GM12891 (cell line): Measurements from ENCODE around the gene MARCHF3.

ENCODE experiments used
- DNase-seq: peaks from one replicate; pipeline ENCODE4 v3.0.0; 2011; ENCODE audit warnings: low spot score; ENCODE audit not compliant: insufficient read length
- FAIRE-seq: peaks from 2 replicates; lab custom pipeline; 2011; peaks lifted over from hg19 to GRCh38; lab: Jason Lieb, UNC
- PAX5 ChIP-seq: IDR thresholded peaks from 2 replicates; pipeline ENCODE4 v1.6.1; 2011; ENCODE audit warnings: low read length, moderate library complexity, mild to moderate bottlenecking; ENCODE audit not compliant: insufficient read depth, severe bottlenecking
- POLR2A ChIP-seq: IDR thresholded peaks from 2 replicates; pipeline ENCODE4 v1.6.1; 2011; ENCODE audit warnings: low read depth, low read length, control low read depth
- POLR2AphosphoS5 ChIP-seq: IDR thresholded peaks from 2 replicates; pipeline ENCODE4 v1.6.1; 2011; ENCODE audit warnings: low read depth, low read length, control low read depth
- POU2F2 ChIP-seq: IDR thresholded peaks from 2 replicates; pipeline ENCODE4 v1.6.1; 2011; ENCODE audit warnings: low read depth, mild to moderate bottlenecking, control low read depth, low read length, moderate library complexity
- SPI1 ChIP-seq: IDR thresholded peaks from 2 replicates; pipeline ENCODE4 v1.6.1; 2011; ENCODE audit warnings: low read depth, low read length, control low read depth
- TAF1 ChIP-seq: IDR thresholded peaks from 2 replicates; pipeline ENCODE4 v1.6.1; 2011; ENCODE audit warnings: low read depth, low read length, control low read depth

Gene MARCHF3

DNA sequence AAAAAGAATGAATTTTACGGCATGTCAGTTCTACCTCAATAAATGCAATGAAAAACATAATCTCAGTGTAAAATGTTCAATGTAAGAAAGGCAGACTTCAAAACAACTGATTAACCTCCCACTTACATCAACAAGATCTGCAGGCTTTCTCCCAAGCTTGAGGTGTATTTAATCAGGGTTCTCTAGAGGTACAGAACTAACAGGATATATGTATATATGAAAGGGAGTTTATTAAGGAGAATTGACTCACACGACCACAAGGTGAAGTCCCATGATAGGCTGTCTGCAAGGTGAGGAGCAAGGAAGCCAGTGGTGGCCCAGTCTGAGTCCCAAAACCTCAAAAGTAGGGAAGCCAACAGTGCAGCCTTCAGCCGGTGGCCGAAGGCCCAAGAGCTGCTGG, 35.9 kb downstream of the MARCHF3 start:
- TF ChIP-seq SPI1 = no peak
- no peak for TF ChIP-seq POLR2AphosphoS5
- TF ChIP-seq TAF1 = no peak
- TF ChIP-seq POLR2A = no peak
- TF ChIP-seq PAX5 = no peak
- TF ChIP-seq POU2F2 = no peak
- no peak for FAIRE-seq
- no peak for DNase-seq

DNA sequence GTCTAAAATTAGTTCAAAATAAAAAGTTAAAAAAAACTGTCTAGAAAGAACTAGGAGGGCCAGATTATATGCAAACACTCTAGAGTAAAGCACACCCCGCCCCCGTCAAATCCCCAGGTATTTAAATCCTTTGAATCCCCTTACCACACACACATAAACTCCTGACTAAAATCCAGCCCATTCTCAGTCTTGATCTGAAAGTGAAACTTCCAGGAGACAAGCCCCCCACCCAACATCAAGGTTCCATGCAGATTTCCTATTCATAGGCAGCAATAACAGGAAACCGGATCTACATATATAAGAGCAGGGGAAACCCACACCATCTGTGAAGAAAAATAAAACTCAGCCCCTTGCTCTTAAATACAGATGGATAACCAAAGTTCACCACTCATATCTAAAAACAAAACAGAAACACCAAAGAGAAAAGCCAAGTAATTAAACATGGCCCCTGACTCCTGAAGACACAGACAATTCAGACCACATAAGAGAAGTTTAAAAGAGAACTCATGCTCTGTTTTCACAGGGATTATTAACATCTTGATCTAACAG, 42.3 kb downstream of the MARCHF3 start:
- TF ChIP-seq POU2F2 (peak; percentile 81), PAX5 (no peak), SPI1 (no peak)
- DNase-seq (no peak), FAIRE-seq (peak; percentile 70)

DNA sequence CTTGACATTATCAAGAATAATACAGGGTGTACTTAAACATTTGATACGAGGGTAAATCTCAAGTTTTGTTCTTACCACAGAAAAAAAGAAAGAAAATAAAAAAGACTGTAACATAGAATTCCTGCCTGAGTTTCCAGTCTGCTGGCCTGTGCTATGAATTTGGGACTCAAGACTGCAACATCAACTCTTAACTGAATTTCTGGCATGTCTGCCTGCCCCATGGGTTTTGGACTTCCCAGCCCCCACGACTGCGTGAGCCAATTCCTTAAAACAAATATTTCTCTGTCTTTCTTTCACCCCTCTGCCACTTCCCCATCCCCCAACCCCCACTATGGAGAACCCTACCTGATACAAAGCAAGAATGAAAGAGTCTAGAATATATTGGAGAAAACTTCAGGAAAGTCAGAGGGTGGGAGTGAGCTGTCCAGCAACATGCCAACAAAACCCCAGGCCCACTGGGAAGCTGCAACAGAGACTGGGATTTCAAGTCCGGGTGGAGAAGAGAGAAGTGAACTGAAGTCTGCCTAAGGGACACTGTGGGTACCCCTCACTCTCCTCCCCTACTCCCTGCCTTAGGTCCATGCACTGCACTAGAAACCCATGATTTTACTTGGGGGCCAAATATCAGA, 43.0 kb downstream of the MARCHF3 start:
- FAIRE-seq = peak; percentile 59
- DNase-seq = no peak
- TF ChIP-seq POLR2A = no peak
- no peak for TF ChIP-seq POLR2AphosphoS5
- no peak for TF ChIP-seq POU2F2
- no peak for TF ChIP-seq TAF1
- TF ChIP-seq SPI1 = no peak
- no peak for TF ChIP-seq PAX5

DNA sequence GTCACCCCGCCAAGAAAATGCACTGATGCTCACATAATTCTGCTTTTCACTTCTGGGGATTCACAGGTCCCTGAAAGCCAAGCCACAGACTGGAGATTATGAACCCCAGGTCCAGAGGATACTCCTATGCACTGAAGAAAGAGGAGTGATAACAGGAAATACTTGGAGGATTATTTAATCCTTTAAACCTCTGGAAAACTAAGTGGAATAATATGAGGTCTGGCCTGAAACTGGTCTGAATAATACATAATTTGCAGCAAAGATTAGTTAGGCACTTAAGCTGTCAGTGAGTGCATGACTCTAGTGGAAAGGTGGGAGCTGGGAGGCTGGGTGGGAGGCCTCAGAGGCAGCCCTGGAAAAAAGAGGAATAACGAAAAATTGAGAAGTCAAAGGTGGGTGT, 45.7 kb downstream of the MARCHF3 start:
- no peak for FAIRE-seq
- no peak for TF ChIP-seq SPI1
- DNase-seq = no peak

DNA sequence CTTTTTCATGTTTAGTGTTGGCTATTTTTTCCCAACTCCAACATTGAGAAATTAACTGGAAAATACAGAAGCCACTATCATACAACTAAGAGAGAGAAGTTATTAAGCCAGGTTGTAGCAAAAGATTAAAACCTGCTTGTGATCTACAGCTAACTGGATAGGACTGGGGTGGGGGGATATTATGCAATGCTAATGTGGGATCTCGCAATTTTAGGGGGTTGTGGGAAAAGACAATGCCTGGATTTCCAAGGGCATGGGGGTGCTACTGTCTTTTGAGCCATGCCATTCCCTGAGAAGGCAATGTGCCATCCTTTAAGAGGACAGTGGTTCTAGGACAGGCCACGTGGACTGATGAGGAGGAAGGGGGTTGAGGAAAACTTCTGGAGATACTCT, 46.5 kb downstream of the MARCHF3 start:
- DNase-seq (no peak), FAIRE-seq (no peak)
- TF ChIP-seq POU2F2 = no peak
- no peak for TF ChIP-seq PAX5
- TF ChIP-seq TAF1 = no peak
- no peak for TF ChIP-seq SPI1
- TF ChIP-seq POLR2A = no peak
- no peak for TF ChIP-seq POLR2AphosphoS5

DNA sequence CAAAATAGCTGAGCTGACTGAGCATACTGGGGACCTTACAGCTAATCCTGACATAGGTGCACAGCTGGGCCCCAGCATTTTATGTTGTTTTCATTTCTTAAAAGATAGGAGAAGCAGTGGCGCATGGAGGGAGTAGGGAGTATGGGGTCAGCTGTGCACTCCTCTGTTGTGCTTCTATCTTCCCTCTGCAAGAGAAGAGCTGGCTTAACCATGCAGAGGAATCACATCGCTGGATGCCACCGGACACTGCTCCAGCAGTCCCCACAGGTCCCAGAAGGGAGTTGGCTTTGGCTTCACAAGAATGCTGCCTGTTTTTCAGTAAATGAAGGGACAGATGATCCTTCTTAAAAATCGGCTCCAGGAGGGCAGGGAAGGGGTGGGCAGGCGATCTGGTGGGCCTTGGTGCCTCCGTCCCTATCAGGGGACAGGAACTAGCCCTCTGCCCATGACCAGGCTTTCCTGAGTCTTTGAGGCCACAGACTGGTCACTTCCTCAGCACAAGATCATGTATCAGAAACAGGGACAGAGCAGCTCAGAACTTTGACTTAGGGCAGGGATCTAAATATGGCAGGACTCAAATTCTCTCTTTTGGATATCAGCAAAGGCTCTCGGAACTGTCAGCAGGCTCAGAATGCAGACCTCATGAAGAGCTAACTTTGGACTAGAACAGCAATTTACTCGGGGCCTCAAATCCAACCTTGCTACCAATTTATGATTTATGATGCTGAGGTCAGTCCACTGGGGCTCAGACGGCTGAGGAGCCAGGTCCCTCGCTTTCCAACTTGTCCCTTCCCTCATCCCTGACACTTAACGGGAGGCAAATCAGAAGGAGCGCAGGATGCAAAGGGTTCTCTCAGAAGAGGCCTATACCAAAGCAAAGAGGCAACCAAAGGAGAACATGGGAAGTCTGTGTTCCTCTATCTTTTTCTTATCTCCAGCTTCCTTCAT, 47.2 kb downstream of the MARCHF3 start:
- TF ChIP-seq PAX5 (no peak), POLR2A (no peak), POU2F2 (no peak), POLR2AphosphoS5 (no peak), TAF1 (no peak), SPI1 (no peak)
- DNase-seq = no peak
- no peak for FAIRE-seq

DNA sequence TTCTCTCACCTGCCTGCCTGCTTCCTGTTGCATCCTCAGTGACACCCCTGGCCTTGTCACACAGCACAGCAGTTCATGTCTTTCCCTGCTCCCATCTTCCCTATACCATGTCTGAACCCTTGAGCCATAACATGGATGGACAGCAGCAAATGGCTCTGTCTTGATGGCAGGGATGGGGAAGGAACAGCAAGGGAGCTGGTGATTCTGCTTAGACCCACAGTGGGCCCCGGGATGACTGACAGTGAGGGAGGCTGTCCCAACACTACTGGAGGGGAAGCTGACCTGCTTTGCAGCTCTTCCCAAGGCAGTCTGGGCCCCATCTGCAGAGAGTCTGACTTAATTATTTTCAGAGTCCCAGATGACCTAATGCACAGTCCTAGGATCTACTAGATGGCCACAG, 48.2 kb downstream of the MARCHF3 start:
- no peak for TF ChIP-seq PAX5
- TF ChIP-seq POLR2AphosphoS5 = no peak
- TF ChIP-seq SPI1 = no peak
- no peak for TF ChIP-seq POLR2A
- FAIRE-seq (no peak), DNase-seq (no peak)

DNA sequence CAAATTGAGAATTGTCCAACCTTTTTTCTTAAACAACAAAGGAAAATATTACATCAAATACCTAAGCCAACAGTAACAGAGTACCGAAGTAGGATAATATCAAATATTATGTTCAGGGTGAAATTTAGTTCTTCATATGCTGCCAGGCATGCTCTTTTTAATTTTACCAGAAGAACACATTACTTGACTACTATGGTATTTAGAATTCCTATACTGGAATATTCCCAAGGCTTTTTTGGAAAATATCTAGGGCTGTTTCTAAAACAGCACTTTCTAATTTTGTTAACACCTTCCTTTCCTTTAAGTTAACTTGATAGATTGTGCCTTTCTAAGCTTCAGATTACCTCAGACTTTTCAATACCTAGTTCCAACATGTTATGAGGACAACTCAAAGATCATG, 48.7 kb downstream of the MARCHF3 start:
- no peak for TF ChIP-seq TAF1
- TF ChIP-seq POLR2A = no peak
- no peak for TF ChIP-seq SPI1
- no peak for TF ChIP-seq PAX5
- TF ChIP-seq POLR2AphosphoS5 = no peak
- no peak for TF ChIP-seq POU2F2
- DNase-seq (no peak), FAIRE-seq (no peak)

DNA sequence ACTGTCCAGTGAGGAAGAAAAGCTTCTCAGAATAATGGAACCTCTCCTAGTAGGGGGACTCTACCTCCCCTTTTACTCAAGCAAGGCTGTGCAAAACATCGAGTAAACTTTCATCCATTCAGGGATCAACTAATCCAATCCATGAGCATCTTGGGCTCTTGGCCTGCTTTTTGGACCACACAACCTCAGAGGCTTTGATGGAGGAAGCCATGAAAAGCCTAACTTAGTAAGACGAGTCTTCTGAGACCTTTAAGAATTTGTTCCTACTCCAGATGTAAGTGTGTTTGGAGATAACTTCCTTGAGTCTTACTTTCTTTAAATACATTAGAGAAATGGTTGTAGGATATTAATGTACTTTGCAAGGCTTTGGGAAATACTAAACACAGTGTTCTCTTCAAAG, 49.1 kb downstream of the MARCHF3 start:
- TF ChIP-seq POU2F2 = no peak
- DNase-seq (no peak), FAIRE-seq (no peak)

DNA sequence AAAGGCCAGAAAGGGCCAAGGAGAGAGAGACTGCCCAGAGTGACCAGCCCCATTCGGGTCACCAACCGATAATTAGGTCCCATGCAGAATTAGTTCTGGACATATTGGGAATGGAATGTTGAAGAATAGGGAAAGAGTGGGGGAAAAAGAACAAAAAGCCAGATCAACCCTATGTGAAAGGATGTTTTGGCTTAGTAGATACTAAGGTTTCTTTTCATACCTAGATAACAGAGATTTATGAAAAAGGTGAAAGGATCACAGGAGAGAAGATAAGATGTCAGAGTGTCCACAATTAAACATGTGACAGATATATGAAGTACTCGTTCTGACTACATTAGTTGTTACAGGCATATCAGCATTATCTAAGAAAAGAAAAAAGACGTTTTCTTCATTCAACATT, 52.1 kb downstream of the MARCHF3 start:
- DNase-seq = no peak
- TF ChIP-seq POLR2AphosphoS5 (no peak), POLR2A (no peak), PAX5 (no peak), SPI1 (no peak), POU2F2 (no peak)
- no peak for FAIRE-seq
